Liver (tissue), 3 donors: ENCODE data around the gene TAS2R1.

Experiments
- ATF3 ChIP-seq: IDR thresholded peaks from 2 replicates; pipeline ENCODE4 v1.6.1; 2016; ENCODE audit warnings: antibody characterized with exemption
- CTCF ChIP-seq: fragments of 150-350 bp; IDR thresholded peaks from 2 replicates; pipeline ENCODE4 v1.5.1; 2017; ENCODE audit warnings: improper control_type of control experiment, low read depth, low read length; ENCODE audit not compliant: missing input control
- donor health status: healthy.
- donor health status: healthy.

- TF ChIP-seq CTCF (no peak), ATF3 (no peak)
Observed at GRCh38 chr5:9599391-9599790, 30.8 kb downstream of the TAS2R1 start.
